Heart left ventricle (tissue), 16 donors: ENCODE data around the gene DIS3L2. TPM values are rescaled to one million over a fixed set of nuclear protein-coding genes. Genes with fewer than 3 reads are reported as not detected.

Experiments used
- ATAC-seq, 4 donors: fragments of 200-7000 bp; cut with Tn5 transposase; one replicate each; pipeline ENCODE4 v1.9.1; 2020 to 2022; ENCODE audit warnings: moderate library complexity in 4 of 4, mild to moderate bottlenecking in 3 of 4, moderate number of reproducible peaks in 1 of 4
- DNase-seq, 5 donors: peaks; one replicate each; pipeline ENCODE4 v3.0.0-alpha.2; 2020
- H3K27ac ChIP-seq, 12 donors: fragments of 200-600 bp; sonication (generic) in 4 of 12; one replicate each; pipeline versions ENCODE4 v1.5.0 to v1.8.0; 2016 to 2022; ENCODE audit warnings: mild to moderate bottlenecking in 2 of 12
- H3K27me3 ChIP-seq, 9 donors: fragments of 200-600 bp; sonication (generic) in 2 of 9; one replicate each; pipeline versions ENCODE4 v1.5.1 to v1.8.0; 2016 to 2022; ENCODE audit warnings: mild to moderate bottlenecking in 3 of 9
- H3K36me3 ChIP-seq, 9 donors: fragments of 200-600 bp; sonication (generic) in 2 of 9; one replicate each; pipeline versions ENCODE4 v1.5.0 to v1.8.0; 2018 to 2022; ENCODE audit warnings: mild to moderate bottlenecking in 2 of 9
- H3K4me1 ChIP-seq, 12 donors: fragments of 200-600 bp; sonication (generic) in 4 of 12; one replicate each; pipeline versions ENCODE4 v1.5.0 to v1.8.0; 2016 to 2022; ENCODE audit warnings: mild to moderate bottlenecking in 3 of 12
- H3K4me3 ChIP-seq, 12 donors: fragments of 200-600 bp; sonication (generic) in 4 of 12; one replicate each; pipeline versions ENCODE4 v1.5.0 to v1.8.0; 2017 to 2022; ENCODE audit warnings: mild to moderate bottlenecking in 9 of 12, moderate library complexity in 4 of 12
- H3K9me3 ChIP-seq, 12 donors: fragments of 200-600 bp; sonication (generic) in 4 of 12; one replicate each; pipeline versions ENCODE4 v1.5.0 to v1.8.0; 2016 to 2022; ENCODE audit warnings: mild to moderate bottlenecking in 1 of 12
- CTCF ChIP-seq, 12 donors: fragments of 200-600 bp; sonication (generic) in 4 of 12; IDR thresholded peaks; one replicate each; pipeline versions ENCODE4 v1.5.0 to v1.8.0; 2018 to 2022; ENCODE audit warnings: antibody characterized with exemption in 12 of 12, mild to moderate bottlenecking in 5 of 12
- POLR2A ChIP-seq, 2 donors: fragments of 450-650 bp; IDR thresholded peaks; one replicate each; pipeline ENCODE4 v1.6.1; 2017; ENCODE audit warnings: antibody characterized with exemption in 2 of 2, mild to moderate bottlenecking in 2 of 2, moderate library complexity in 2 of 2
- WGBS, 4 donors: extraction: QIAGEN DNeasy Blood & Tissue Kit in 2 of 4; methylation state at CpG; one replicate each; pipeline versions ENCODE4 v1.1.5 to v1.1.7; 2013 to 2018; 5-methylcytosine and 5-hydroxymethylcytosine counted together
- intact Hi-C, 10 donors: fragments of 100-400 bp; cut with DNase I; formaldehyde crosslinking; loops; one replicate each; pipeline versions ENCODE4 v1.11.1 to v1.14.2; 2022
- polyA plus RNA-seq, 2 donors: library from polyadenylated mRNA; stranded (reverse); fragments of 200-250 nt; gene quantifications; one replicate each; pipeline ENCODE4 v1.2.3, GENCODE V29; 2013
- total RNA-seq, 9 donors: library from RNA; depleted of rRNA in 2 of 9; stranded (reverse); fragments of >200 nt in 2 of 9; fragmentation: NEBNext Ultra II Directional in 3 of 9; extraction: Animal tissue kit (Norgen Biotek cat#: 25700) in 3 of 9; gene quantifications; one replicate each; pipeline versions ENCODE4 v1.1.0 to v1.2.4, GENCODE V29; 2016 to 2023
- donor health status: ischemic (EF 13 %, LVEDD 7.1; RV severe dilation, severe dysfunction).
- donor health status: healthy with polysubstance abuse.
- donor health status: DM: no; HTN: yes; CAD: no.
- donor health status: DM: no; HTN: no; CAD: no.
- donor health status: ischemic (EF 25% LVEDD 6.9; RV normal size, moderate dysfunction).
- donor health status: ischemic (EF 25% LVEDD 5.7; RV mildly dilated, moderate dysfunction).
- donor health status: healthy.
- donor health status: DM: yes; HTN: yes; CAD: no.
- donor health status: ischemic (EF 35%, LVEDD 5.7; RV mildly dilated, moderate dysfunction).
- donor health status: nonischemic (EF 11% LVEDD 7.7; RV severe dilation, severe dysfunction).
- donor health status: DM: yes; HTN: yes; CAD: no.
- donor health status: PGD.
- donor health status: ischemic (EF 29% LVEDD 5.4; RV normal size, mild dysfunction).
- donor health status: nonischemic (EF 23%, LVEDD 6.1; RV moderate dilation, normal function).

Gene DIS3L2
- total and polyA plus RNA-seq, 11 donors, result 12.4 to 27.3 (median 21.8) TPM

DNA sequence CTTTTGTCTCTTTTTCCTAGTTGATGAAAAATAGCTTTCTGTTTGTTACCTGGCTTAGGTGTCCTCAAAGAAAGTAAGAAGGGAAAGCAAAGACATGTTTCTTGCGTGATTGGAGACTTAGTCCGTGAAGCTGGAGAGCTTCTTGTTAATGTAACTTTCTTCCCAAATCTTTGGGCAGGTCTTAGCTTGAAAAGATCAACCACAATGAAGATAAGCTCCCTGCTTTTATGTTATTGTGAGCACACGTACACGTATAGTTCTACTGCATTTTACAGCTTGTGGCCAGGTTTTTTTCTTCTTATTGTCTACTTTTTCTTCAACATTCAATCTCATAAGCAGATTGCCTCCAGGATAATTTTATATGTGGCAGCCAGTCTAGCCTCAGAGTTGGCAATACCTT, 99.8 kb downstream of the DIS3L2 start:
- H3K36me3 ChIP-seq, result no peaks in the 10 kb centered on the region
- 82 to 94% (median 87%) methylated on average over 4 of the region's 4 CpGs for whole genome bisulfite sequencing, 4 donors
- no peak overlapping the region for H3K4me3 ChIP-seq
- ATAC-seq (no peak), DNase-seq (no peak)
- intact Hi-C loops, result no loop called here
- H3K27ac ChIP-seq, result no peak overlapping the region
- peaks cover 0 to 9% (median 0%) of the 10 kb centered on the region in 12 donors for H3K9me3 ChIP-seq
- no peaks in the 10 kb centered on the region for H3K27me3 ChIP-seq
- TF ChIP-seq POLR2A (IDR thresholded peaks at IDR 0.05), result no peak
- TF ChIP-seq CTCF (IDR thresholded peaks at IDR 0.05), result no peak
- H3K4me1 ChIP-seq, result peaks cover 0 to 3% (median 0%) of the 10 kb centered on the region in 12 donors

DNA sequence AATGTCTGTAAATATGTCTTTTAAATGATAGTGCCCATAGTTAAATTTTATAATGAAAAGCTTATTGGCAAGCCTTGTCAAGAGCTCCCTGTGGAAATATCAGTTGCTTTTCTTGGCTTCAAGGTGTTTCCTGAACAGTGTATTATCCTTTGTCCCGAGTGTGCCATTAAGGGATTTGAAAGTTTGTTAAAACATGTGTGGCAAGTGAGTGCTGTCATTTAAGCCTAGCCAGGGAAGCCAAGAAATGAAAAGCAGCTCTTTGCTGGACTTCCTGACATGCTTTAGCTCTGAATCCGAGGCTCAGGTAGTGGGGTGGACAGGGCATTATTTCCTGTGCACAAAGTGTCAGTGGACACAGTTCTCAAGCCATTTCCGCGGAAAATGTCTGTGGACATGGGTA, 111.5 kb downstream of the DIS3L2 start:
- 45 to 52% (median 46%) methylated on average over 4 of the region's 4 CpGs for WGBS, 4 donors
- ATAC-seq, result peak in 3 of 4 donors; percentile 41 to 55 (median 42)

GRCh38 chr2:232073699-232074098, 112.2 kb downstream of the DIS3L2 start:
- Histone ChIP-seq H3K4me3 (no peak overlapping the region), H3K27me3 (no peaks in the 10 kb centered on the region), H3K36me3 (no peaks in the 10 kb centered on the region), H3K4me1 (peaks cover 0 to 20% (median 8%) of the 10 kb centered on the region in 12 donors), H3K27ac (no peak overlapping the region), H3K9me3 (no peaks in the 10 kb centered on the region)
- ATAC-seq (no peak), DNase-seq (no peak)
- 69 to 81% (median 77%) methylated on average over 3 of the region's 3 CpGs for WGBS, 4 donors
- TF ChIP-seq POLR2A (IDR thresholded peaks at IDR 0.05) (no peak), CTCF (IDR thresholded peaks at IDR 0.05) (no peak)
- intact Hi-C loops, result no loop called here

More for the DNA sequence above, 111.5 kb downstream of the DIS3L2 start:
- no peaks in the 10 kb centered on the region for H3K27me3 ChIP-seq
- intact Hi-C loops, result no loop called here
- no peak overlapping the region for H3K27ac ChIP-seq
- peaks cover 0 to 20% (median 8%) of the 10 kb centered on the region in 12 donors for H3K4me1 ChIP-seq
- H3K9me3 ChIP-seq, result no peaks in the 10 kb centered on the region
- H3K4me3 ChIP-seq, result no peak overlapping the region
- DNase-seq, result no peak
- TF ChIP-seq POLR2A (IDR thresholded peaks at IDR 0.05), result no peak
- no peak for TF ChIP-seq CTCF (IDR thresholded peaks at IDR 0.05)
- H3K36me3 ChIP-seq, result no peaks in the 10 kb centered on the region

DNA sequence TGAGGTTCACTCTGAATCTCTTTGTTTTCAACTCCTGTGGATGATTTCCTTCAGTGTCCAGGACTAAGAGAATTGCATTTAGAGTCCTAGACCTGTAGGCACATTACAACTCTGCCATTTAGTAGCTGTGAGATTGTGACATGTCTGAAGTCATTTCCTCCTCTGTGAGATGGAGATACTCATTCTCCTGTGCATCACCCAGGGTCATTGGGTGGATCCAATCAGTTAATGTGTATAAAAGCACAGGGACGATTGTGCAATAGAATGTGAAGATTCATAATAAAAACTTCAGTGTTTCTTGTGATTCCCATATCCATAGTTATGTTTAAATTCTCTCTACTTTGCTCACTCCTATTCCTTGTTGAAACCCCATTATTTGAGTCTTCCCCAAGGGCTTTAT, 113.6 kb downstream of the DIS3L2 start:
- H3K4me3 ChIP-seq, result no peak overlapping the region
- H3K9me3 ChIP-seq, result no peaks in the 10 kb centered on the region
- intact Hi-C loops, result no loop called here
- no peak overlapping the region for H3K27ac ChIP-seq
- no peak for DNase-seq
- ATAC-seq, result peak in 2 of 4 donors; percentile 39 to 47
- H3K27me3 ChIP-seq, result no peaks in the 10 kb centered on the region
- TF ChIP-seq POLR2A (IDR thresholded peaks at IDR 0.05) (no peak), CTCF (IDR thresholded peaks at IDR 0.05) (no peak)
- no peaks in the 10 kb centered on the region for H3K36me3 ChIP-seq
- H3K4me1 ChIP-seq, result peaks cover 0 to 20% (median 8%) of the 10 kb centered on the region in 12 donors
- 62 to 81% (median 67%) methylated on average over 1 of the region's 1 CpG for WGBS, 4 donors
